Measurements from ENCODE around the gene ATP9A.
"Not testable (repeated sequence)": the region's sequence is repeated elsewhere in the genome, so short reads cannot be mapped to it uniquely, and the experiment has no call there.

ATP9A gene

GRCh38 chr20:51750037-51750769, 18.0 kb downstream of the ATP9A start:
- DNase-seq: peak; percentile 26

DNA sequence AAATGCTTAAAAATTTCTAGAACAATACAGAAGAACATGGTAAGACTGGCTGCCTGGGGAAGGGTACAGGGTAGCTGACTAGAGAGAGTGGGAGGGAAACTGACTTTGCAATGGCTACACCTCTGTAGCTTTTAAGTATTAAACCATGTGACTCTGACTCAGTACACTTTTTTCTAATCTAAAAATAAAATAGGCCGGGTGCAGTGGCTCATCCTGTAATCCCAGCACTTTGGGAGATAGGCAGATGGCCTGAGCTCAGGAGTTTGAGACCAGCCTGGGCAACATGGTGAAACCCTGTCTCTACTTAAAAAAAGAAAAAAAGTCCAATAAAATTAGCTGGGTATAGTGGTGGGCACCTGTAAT, 18.5 kb downstream of the ATP9A start:
- no peak for DNase-seq

- no peak for DNase-seq
Measured at GRCh38 chr20:51747182-51747911, 20.8 kb downstream of the ATP9A start.

DNA sequence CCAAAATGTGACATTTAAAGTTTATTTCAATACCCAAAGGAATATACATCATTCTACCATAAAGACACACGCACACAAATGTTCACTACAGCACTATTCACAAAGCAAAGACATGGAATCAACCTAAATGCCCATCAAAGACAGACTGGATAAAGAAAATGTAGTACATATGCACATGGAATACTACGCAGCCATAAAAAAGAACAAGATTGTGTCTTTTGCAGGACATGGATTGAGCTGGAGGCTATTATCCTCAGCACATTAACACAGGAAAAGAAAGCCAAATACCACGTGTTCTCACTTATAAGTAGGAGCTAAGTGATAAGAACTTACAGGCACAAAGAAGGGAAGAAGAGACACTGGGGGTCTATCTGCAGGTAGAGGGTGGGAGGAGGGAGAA, 22.4 kb downstream of the ATP9A start:
- no peak for DNase-seq

DNA sequence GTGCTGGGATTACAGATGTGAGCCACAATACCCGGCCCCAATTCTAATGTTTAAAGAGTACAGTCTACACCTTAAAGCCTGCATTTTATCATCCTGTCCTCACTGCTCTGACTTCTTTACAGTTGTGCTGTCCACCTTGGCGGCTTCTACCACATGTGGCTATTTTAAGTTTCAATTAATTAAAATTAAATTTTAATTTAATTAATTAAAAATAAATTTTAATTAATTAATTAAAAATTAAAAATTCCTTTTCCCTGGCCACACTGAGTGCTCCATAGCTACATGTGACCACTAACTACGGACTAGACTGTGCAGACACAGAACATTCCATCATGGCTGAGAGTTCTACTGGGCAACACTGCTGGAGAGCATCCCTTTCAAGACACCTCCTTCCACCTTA, 27.4 kb downstream of the ATP9A start:
- DNase-seq: no peak

DNA sequence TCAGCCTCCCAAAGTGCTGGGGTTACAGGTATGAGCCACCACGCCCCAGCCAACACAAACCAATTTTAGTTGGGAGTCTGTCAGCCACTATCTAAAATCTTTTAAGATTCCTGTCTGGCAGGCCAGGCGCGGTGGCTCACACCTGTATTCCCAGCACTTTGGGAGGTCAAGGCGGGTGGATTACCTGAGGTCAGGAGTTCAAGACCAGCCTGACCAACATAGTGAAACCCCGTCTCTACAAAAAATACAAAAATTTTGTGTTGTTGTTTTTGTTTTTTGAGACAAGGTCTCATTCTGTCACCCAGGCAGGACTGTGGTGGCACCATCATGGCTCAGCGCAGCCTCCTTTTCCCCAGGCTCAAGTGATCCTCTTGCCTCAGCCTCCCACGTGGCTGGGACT, 27.9 kb downstream of the ATP9A start:
- DNase-seq: not testable (repeated sequence)

DNA sequence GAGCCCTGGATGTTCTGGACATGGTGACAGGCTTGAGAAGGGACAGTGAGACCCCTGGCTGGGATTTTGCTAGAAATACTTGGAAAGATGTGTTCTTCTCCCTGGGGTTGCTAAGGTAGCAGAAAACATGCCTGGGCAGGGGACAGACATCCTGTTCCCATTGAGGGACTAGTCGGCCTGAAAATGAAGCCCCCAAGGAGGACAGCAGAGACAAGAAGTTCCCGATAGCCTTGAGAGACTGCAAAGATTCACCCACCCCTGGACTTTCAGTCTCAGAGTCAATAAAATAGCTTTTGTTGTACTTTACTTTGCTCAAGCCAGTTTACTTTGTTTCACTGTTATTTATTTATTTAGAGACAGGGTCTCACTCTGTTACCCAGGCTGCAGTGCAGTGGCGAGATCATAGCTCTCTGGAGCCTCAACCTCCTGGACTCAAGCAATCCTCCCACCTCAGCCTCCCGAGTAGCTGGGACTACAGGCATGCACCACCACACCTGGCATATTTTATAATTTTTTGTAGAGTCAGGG, 28.4 kb downstream of the ATP9A start:
- DNase-seq: no peak

DNA sequence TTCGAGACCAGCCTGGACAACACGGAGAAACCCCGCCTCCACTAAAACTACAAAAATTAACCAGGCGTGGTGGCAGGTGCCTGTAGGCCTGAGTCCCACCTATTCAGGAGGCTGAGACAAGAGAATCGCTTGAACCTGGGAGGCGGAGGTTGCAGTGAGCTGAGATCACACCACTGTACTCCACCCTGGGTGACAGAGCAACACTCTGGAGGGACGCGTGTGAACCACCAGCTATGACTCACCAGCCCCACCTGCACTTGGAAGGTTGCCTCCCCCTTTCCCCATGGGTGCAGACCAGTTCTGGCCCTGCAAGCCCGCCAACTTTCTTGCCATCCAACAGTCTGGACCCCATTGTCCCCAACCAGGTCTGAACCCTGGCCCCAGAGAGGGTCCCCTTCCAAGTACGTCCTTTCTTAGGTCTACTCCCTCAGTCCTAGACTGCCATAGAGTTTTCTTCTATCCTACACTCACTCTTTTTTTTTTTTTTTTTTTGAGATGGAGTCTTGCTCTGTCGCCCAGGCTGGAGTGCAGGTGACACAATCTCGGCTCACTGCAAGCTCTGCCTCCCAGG, 29.2 kb downstream of the ATP9A start:
- DNase-seq: no peak

DNA sequence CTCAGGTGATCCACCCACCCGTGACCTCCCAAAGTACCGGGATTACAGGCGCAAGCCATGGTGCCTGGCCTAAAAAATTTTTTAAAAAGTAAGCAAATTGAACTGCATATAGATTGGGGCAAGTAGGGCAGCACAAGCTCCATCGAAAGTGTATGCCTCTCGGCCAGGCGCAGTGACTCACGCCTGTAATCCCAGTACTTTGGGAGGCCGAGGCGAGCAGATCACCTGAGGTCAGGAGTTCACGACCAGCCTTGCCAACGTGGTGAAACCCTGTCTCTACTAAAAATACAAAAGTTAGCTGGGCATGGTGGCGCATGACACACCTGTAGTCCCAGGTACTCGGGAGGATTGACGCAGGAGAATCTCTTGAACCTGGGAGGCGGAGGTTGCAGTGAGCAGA, 29.9 kb downstream of the ATP9A start:
- DNase-seq: not testable (repeated sequence)

GRCh38 chr20:51736947-51737346, 31.2 kb downstream of the ATP9A start:
- DNase-seq: no peak

GRCh38 chr20:51735728-51736600, 32.2 kb downstream of the ATP9A start:
- no peak for DNase-seq

GRCh38 chr20:51734876-51735720, 33.1 kb downstream of the ATP9A start:
- no peak for DNase-seq

GRCh38 chr20:51733070-51733469, 35.1 kb downstream of the ATP9A start:
- DNase-seq: no peak

DNA sequence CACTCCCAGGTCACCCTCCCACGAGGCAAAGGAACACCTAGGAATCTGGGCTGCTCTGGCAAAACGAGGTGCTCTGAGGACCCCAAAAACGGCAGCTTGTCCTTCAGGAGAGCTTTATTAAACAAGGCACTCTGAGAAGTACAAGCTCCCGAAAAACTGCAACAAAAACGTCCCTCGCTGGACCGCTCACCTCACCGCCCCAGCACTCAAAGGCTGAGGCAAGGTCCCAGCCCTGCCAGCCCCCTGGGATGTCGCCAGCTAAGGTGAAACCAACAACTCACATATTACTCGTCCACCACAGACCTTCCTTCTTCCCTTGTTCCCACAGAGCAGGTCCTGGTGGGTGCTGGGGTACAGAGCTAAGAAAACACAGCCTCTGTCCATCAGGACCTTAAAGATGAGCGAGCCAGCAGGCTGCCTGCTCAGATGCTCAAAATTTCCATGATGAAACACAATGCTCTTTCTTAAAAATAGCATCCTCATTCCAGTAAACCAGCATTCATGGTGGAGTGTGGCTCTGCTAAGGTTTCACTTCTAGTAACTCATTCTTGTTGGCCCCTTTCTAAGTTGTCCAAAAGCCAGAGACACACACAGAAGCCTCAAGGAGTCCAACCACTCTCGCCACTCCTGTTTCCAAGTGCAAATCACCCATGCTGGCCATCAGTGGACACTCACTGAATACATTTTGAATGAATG, 35.9 kb downstream of the ATP9A start:
- DNase-seq: no peak

- DNase-seq: no peak
Measured at GRCh38 chr20:51731731-51732095, 36.5 kb downstream of the ATP9A start.

GRCh38 chr20:51729771-51730170, 38.4 kb downstream of the ATP9A start:
- no peak for DNase-seq

DNA sequence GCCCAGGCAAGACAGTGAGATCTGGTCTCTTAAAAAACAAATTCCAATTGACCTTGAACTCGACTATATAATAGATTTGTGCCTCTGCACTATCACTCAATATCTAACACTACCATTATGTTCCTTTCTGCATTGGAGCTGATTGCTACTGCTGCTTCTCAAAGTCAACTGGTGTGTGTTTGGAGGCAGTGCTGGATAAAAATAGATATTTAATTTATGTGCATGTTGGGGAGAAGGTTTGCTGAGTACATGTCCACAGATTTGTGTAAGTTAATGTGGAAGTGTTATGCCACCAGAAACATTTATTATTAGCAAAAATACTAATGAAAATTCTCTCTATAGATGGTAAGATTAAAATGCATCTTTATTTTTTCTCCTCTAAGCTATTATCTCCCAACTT, 39.5 kb downstream of the ATP9A start:
- DNase-seq: no peak

- DNase-seq: no peak
Measured at GRCh38 chr20:51727872-51728271, 40.3 kb downstream of the ATP9A start.

GRCh38 chr20:51725584-51726176, 42.5 kb downstream of the ATP9A start:
- no peak for DNase-seq

GRCh38 chr20:51723026-51723425, 45.2 kb downstream of the ATP9A start:
- DNase-seq: not testable (repeated sequence)

GRCh38 chr20:51722246-51722645, 45.9 kb downstream of the ATP9A start:
- DNase-seq: not testable (repeated sequence)
